H1 (cell line): Measurements from ENCODE around the gene RAB38. TPM values are rescaled to one million over a fixed set of nuclear protein-coding genes. Genes with fewer than 3 reads are reported as not detected.

Experiments
- CTCF ChIA-PET: fragments of 300-600 bp; sonication (Branson Sonifier 250); formaldehyde crosslinking; loops from one replicate; lab custom pipeline; 2021; ENCODE audit not compliant: partially characterized antibody; lab: Charles Lee
- POLR2A ChIA-PET: fragments of 300-600 bp; sonication (Branson Sonifier 250); formaldehyde crosslinking; loops from one replicate; lab custom pipeline; 2021; ENCODE audit warnings: inconsistent platforms; ENCODE audit not compliant: partially characterized antibody; lab: Charles Lee
- DNase-seq, 2 experiments: peaks; one replicate each; pipeline versions ENCODE4 v3.0.0 to v3.0.0-alpha.2; 2010 to 2022; ENCODE audit warnings: low spot score in 2 of 2, low read depth in 1 of 2, mixed read lengths in 1 of 2
- FAIRE-seq: peaks from 2 replicates; lab custom pipeline; 2011; peaks lifted over from hg19 to GRCh38; lab: Jason Lieb, UNC
- H2AFZ ChIP-seq: 2 replicates; pipeline ENCODE4 v1.8.1; 2012; ENCODE audit warnings: low read length, inconsistent platforms
- H2AK5ac ChIP-seq: 2 replicates; pipeline ENCODE4 v1.6.1; 2013; ENCODE audit warnings: low read depth, low read length
- H2BK120ac ChIP-seq: replicated peaks from 2 replicates; pipeline ENCODE3; 2013; ENCODE audit warnings: low read depth, low read length, inconsistent platforms
- H2BK12ac ChIP-seq: 2 replicates; pipeline ENCODE4 v1.6.1; 2013; ENCODE audit warnings: low read depth, low read length
- H2BK15ac ChIP-seq: 2 replicates; pipeline ENCODE4 v1.6.1; 2013; ENCODE audit warnings: low read length
- H2BK20ac ChIP-seq: 2 replicates; pipeline ENCODE4 v1.6.1; 2013; ENCODE audit warnings: low read length
- H2BK5ac ChIP-seq: 2 replicates; pipeline ENCODE4 v1.6.1; 2013; ENCODE audit warnings: low read depth, low read length
- H3K14ac ChIP-seq: 2 replicates; pipeline ENCODE4 v1.6.1; 2013; ENCODE audit warnings: inconsistent platforms; ENCODE audit not compliant: insufficient read length
- H3K18ac ChIP-seq: 2 replicates; pipeline ENCODE4 v1.6.1; 2013; ENCODE audit warnings: low read length; ENCODE audit errors: extremely low read depth
- H3K23ac ChIP-seq: 2 replicates; pipeline ENCODE4 v1.6.1; 2013; ENCODE audit warnings: inconsistent platforms; ENCODE audit not compliant: insufficient read length
- H3K23me2 ChIP-seq: 2 replicates; pipeline ENCODE4 v1.6.1; 2013; ENCODE audit warnings: low read depth, low read length
- H3K27ac ChIP-seq: 2 replicates; pipeline ENCODE4 v1.6.1; 2011; ENCODE audit warnings: low read depth, low read length, inconsistent platforms
- H3K27me3 ChIP-seq, 4 experiments: replicated peaks in 1 of 4; 1 replicate in 1 of 4; 2 replicates in 3 of 4; pipeline versions ENCODE4 v1.6.1 to v1.8.1; 2011 to 2013; ENCODE audit warnings: low read length in 3 of 4, mild to moderate bottlenecking in 3 of 4, inconsistent platforms in 2 of 4, mixed read lengths in 2 of 4, moderate library complexity in 1 of 4; ENCODE audit not compliant: control insufficient read depth in 3 of 4, insufficient read depth in 3 of 4; ENCODE audit errors: extremely low read depth in 1 of 4
- H3K36me3 ChIP-seq, 4 experiments: 2 replicates each; pipeline versions ENCODE4 v1.6.1 to v1.8.1; 2011 to 2013; ENCODE audit warnings: mild to moderate bottlenecking in 4 of 4, low read length in 3 of 4, moderate library complexity in 2 of 4, control low read depth in 1 of 4, inconsistent platforms in 1 of 4; ENCODE audit not compliant: insufficient read depth in 4 of 4, control insufficient read depth in 2 of 4
- H3K4ac ChIP-seq: replicated peaks from 2 replicates; pipeline ENCODE3; 2013; ENCODE audit warnings: low read length, low read depth, mixed read lengths, inconsistent platforms; ENCODE audit not compliant: insufficient read length
- H3K4me1 ChIP-seq, 4 experiments: replicated peaks in 1 of 4; 1 replicate in 1 of 4; 2 replicates in 3 of 4; pipeline versions ENCODE4 v1.6.1 to v1.8.1; 2011 to 2013; ENCODE audit warnings: low read length in 3 of 4, inconsistent platforms in 2 of 4, mixed read lengths in 1 of 4; ENCODE audit not compliant: insufficient read depth in 4 of 4, control insufficient read depth in 3 of 4
- H3K4me2 ChIP-seq, 2 experiments: 2 replicates each; pipeline versions ENCODE4 v1.6.1 to v1.8.1; 2011 to 2013; ENCODE audit warnings: low read depth in 2 of 2, low read length in 2 of 2, control low read depth in 1 of 2, inconsistent platforms in 1 of 2, mild to moderate bottlenecking in 1 of 2; ENCODE audit not compliant: insufficient read depth in 1 of 2
- H3K4me3 ChIP-seq, 4 experiments: fragments of 200-600, 300-600 bp in 1 of 4; sonication (generic), shearing (Covaris generic), sonication (Bioruptor Twin) in 1 of 4; 2 replicates each; pipeline versions ENCODE4 v1.5.1 to v1.8.1; 2011 to 2016; ENCODE audit warnings: low read length in 4 of 4, low read depth in 3 of 4, control low read depth in 2 of 4, inconsistent platforms in 2 of 4, mild to moderate bottlenecking in 2 of 4, mixed read lengths in 1 of 4, moderate library complexity in 1 of 4; ENCODE audit not compliant: insufficient read depth in 2 of 4; ENCODE audit errors: extremely low read depth in 1 of 4
- H3K56ac ChIP-seq: replicated peaks from 2 replicates; pipeline ENCODE3; 2013; ENCODE audit warnings: low read depth, mild to moderate bottlenecking, mixed read lengths, low read length, inconsistent platforms; ENCODE audit not compliant: insufficient read length
- H3K79me1 ChIP-seq: 2 replicates; pipeline ENCODE4 v1.6.1; 2013; ENCODE audit warnings: low read depth, low read length, control low read depth
- H3K79me2 ChIP-seq, 2 experiments: 2 replicates each; pipeline versions ENCODE4 v1.6.1 to v1.8.1; 2012 to 2013; ENCODE audit warnings: low read length in 2 of 2, mild to moderate bottlenecking in 2 of 2, inconsistent platforms in 1 of 2; ENCODE audit not compliant: insufficient read depth in 2 of 2, control insufficient read depth in 1 of 2
- H3K9ac ChIP-seq, 4 experiments: replicated peaks in 1 of 4; 1 replicate in 1 of 4; 2 replicates in 3 of 4; pipeline versions ENCODE4 v1.6.1 to v1.8.1; 2011 to 2013; ENCODE audit warnings: low read depth in 3 of 4, low read length in 3 of 4, control low read depth in 2 of 4, mild to moderate bottlenecking in 2 of 4, moderate library complexity in 2 of 4, inconsistent platforms in 1 of 4; ENCODE audit errors: extremely low read depth in 1 of 4
- H3K9me3 ChIP-seq, 2 experiments: 2 replicates each; pipeline versions ENCODE4 v1.6.1 to v1.8.1; 2012 to 2013; ENCODE audit warnings: mild to moderate bottlenecking in 2 of 2, moderate library complexity in 2 of 2, control low read depth in 1 of 2, inconsistent platforms in 1 of 2, low read depth in 1 of 2, low read length in 1 of 2, mixed read lengths in 1 of 2; ENCODE audit not compliant: insufficient read depth in 2 of 2
- H4K20me1 ChIP-seq, 2 experiments: replicated peaks in 1 of 2; 2 replicates each; pipeline versions ENCODE3 to v1.8.1; 2011 to 2013; ENCODE audit warnings: inconsistent platforms in 2 of 2, low read length in 2 of 2, mild to moderate bottlenecking in 1 of 2; ENCODE audit not compliant: insufficient read depth in 2 of 2, control insufficient read depth in 1 of 2
- H4K5ac ChIP-seq: 2 replicates; pipeline ENCODE4 v1.6.1; 2013; ENCODE audit warnings: low read length, low read depth, mixed read lengths, inconsistent platforms; ENCODE audit not compliant: insufficient read length
- H4K8ac ChIP-seq: 2 replicates; pipeline ENCODE4 v1.8.0; 2013; ENCODE audit warnings: mild to moderate bottlenecking, moderate library complexity, low read length, inconsistent platforms; ENCODE audit not compliant: insufficient read depth; ENCODE audit errors: extremely low read depth
- H4K91ac ChIP-seq: replicated peaks from 2 replicates; pipeline ENCODE3; 2013; ENCODE audit warnings: low read length, mixed read lengths, inconsistent platforms; ENCODE audit not compliant: insufficient read length
- CEBPB ChIP-seq: IDR thresholded peaks from 2 replicates; pipeline ENCODE4 v1.6.1; 2012; ENCODE audit warnings: low read depth, low read length
- CREB1 ChIP-seq: IDR thresholded peaks from 2 replicates; pipeline ENCODE4 v1.6.1; 2012; ENCODE audit warnings: inconsistent platforms
- EP300 ChIP-seq, 2 experiments: IDR thresholded peaks; 1 replicate in 1 of 2; 2 replicates in 1 of 2; pipeline ENCODE4 v1.6.1; 2011 to 2012; ENCODE audit warnings: low read depth in 2 of 2, low read length in 2 of 2, mild to moderate bottlenecking in 2 of 2, borderline replicate concordance in 1 of 2, inconsistent platforms in 1 of 2, moderate library complexity in 1 of 2
- EZH2 ChIP-seq: fragments of 200-600 bp; sonication (generic); IDR thresholded peaks from 2 replicates; pipeline ENCODE4 v1.7.1; 2012; ENCODE audit warnings: low read depth, mild to moderate bottlenecking, moderate library complexity, low read length, inconsistent platforms; ENCODE audit not compliant: severe bottlenecking
- KDM4A ChIP-seq: IDR thresholded peaks from one replicate; pipeline ENCODE4 v1.7.1; 2012; ENCODE audit warnings: low read depth, mild to moderate bottlenecking, moderate library complexity, low read length, inconsistent platforms; ENCODE audit not compliant: severe bottlenecking
- KDM5A ChIP-seq: fragments of 200-600 bp; IDR thresholded peaks from 2 replicates; pipeline ENCODE4 v1.7.1; 2012; ENCODE audit warnings: mild to moderate bottlenecking, low read length, inconsistent platforms, mixed read lengths
- SP2 ChIP-seq: IDR thresholded peaks from 2 replicates; pipeline ENCODE4 v1.6.1; 2012; ENCODE audit warnings: mild to moderate bottlenecking, low read length, inconsistent platforms
- SP4 ChIP-seq: IDR thresholded peaks from 2 replicates; pipeline ENCODE4 v1.6.1; 2012; ENCODE audit warnings: low read length, inconsistent platforms
- TAF7 ChIP-seq: optimal IDR thresholded peaks from 2 replicates; pipeline ENCODE3; 2011; ENCODE audit warnings: low read depth, mild to moderate bottlenecking, inconsistent platforms, low read length, moderate library complexity, borderline replicate concordance
- YY1 ChIP-seq: IDR thresholded peaks from 2 replicates; pipeline ENCODE4 v1.6.1; 2011; ENCODE audit warnings: low read depth, mild to moderate bottlenecking, low read length
- ZNF274 ChIP-seq: IDR thresholded peaks from 2 replicates; pipeline ENCODE4 v1.7.0; 2012; ENCODE audit warnings: low read length, borderline replicate concordance; ENCODE audit errors: extremely low read depth
- WGBS, 2 experiments: shearing (Covaris generic) in 1 of 2; methylation state at CpG; one replicate each; pipeline versions ENCODE4 v1.1.6 to v1.1.7; 2013 to 2015; ENCODE audit warnings: low lambda C conversion rate in 2 of 2, mixed read lengths in 2 of 2, inconsistent platforms in 1 of 2, low coverage in 1 of 2, missing lambda C conversion rate in 1 of 2; ENCODE audit not compliant: insufficient replicate concordance in 2 of 2, insufficient coverage in 1 of 2, insufficient read length in 1 of 2; ENCODE audit errors: extremely low coverage in 1 of 2, missing lambda C conversion rate in 1 of 2; 5-methylcytosine and 5-hydroxymethylcytosine counted together
- polyA plus RNA-seq, 7 experiments: library from polyadenylated mRNA; depleted of rRNA in 3 of 7; stranded (reverse) in 5 of 7; unstranded in 2 of 7; fragments of >200 nt in 5 of 7; fragments of 200-250 nt in 2 of 7; gene quantifications; 1 replicate in 5 of 7; 2 replicates in 1 of 7; 4 replicates in 1 of 7; pipeline versions ENCODE4 v1.2.1 to v1.2.3, GENCODE V29; 2011 to 2013; ENCODE audit warnings: missing spikeins in 2 of 7, mixed read lengths in 2 of 7
- total RNA-seq: library from RNA; stranded (reverse); fragmentation: NEBNext Ultra II Directional; extraction: Animal tissue kit (Norgen Biotek cat#: 25700); gene quantifications from 2 replicates; pipeline ENCODE4 v1.2.1, GENCODE V29; 2021

The RAB38 gene
- total and polyA plus RNA-seq, 2 of the 8 experiments (the other 6 are each of a cell fraction or from before 2014, with no cell fraction given) = 15.4 to 16.5 TPM

DNA sequence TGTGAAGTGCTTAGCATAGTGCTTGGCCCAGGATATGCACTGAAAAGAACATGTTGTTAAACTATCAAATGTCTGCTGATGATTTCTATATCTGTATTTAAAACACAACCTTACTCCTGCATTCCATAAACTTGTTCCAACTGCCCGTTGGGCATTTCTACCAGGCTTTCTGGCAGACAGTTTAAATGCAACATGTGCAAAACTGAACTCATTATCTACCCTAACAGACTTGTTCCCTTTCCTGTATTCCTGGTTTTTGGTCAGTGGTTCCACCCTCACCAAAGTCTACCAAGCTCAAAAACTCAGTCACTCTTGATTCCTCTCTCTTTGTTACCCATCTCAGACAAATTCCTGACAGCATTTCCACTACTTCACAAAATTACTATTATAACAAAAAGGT lies 6.5 kb upstream of the RAB38 start:
- WGBS, 2 experiments = 83% methylated on average over 1 of the region's 1 CpG; no CpG with 5 or more reads in 1 of the 2 experiments
- no peak for FAIRE-seq

More for the DNA sequence above, 6.5 kb upstream of the RAB38 start:
- POLR2A ChIA-PET = no interaction called here
- no peak overlapping the region for H4K91ac ChIP-seq
- no peaks in the 10 kb centered on the region for H3K27me3 ChIP-seq
- no peak overlapping the region for H2BK5ac ChIP-seq
- H3K23ac ChIP-seq = no peak overlapping the region
- H2AFZ ChIP-seq = no peak overlapping the region
- H2BK12ac ChIP-seq = no peak overlapping the region
- H2BK15ac ChIP-seq = no peak overlapping the region
- no peak for DNase-seq
- H3K18ac ChIP-seq = no peak overlapping the region
- H4K8ac ChIP-seq = no peak overlapping the region
- no peaks in the 10 kb centered on the region for H4K20me1 ChIP-seq
- no peak overlapping the region for H3K4me2 ChIP-seq
- CTCF ChIA-PET = interaction anchor here (0.6 to 0.8 kb wide), 2 partner anchors 198 to 303 kb away, joined by 3 to 4 read pairs; no protein-coding TSS in a partner anchor
- no peak overlapping the region for H2BK20ac ChIP-seq
- no peak overlapping the region for H4K5ac ChIP-seq
- no peak overlapping the region for H3K4me3 ChIP-seq
- no peak overlapping the region for H3K56ac ChIP-seq
- no peaks in the 10 kb centered on the region for H3K9me3 ChIP-seq
- TF ChIP-seq YY1 (no peak), CEBPB (no peak), KDM5A (no peak), EZH2 (no peak), CREB1 (no peak), ZNF274 (no peak), TAF7 (no peak), SP2 (no peak), EP300 (IDR thresholded peaks at IDR 0.05; ENCODE audit: borderline replicate concordance in 1 of 2, low read depth in 2 of 2, low read length in 2 of 2) (no peak), SP4 (no peak), KDM4A (no peak)
- H2AK5ac ChIP-seq = no peak overlapping the region
- H3K36me3 ChIP-seq = no peaks in the 10 kb centered on the region; a peak in 2 of 8 replicates
- H3K27ac ChIP-seq = no peak overlapping the region
- no peak overlapping the region for H3K4ac ChIP-seq
- peaks cover 0 to 4% (median 0%) of the 10 kb centered on the region in 4 experiments; a peak in 1 of 7 replicates for H3K4me1 ChIP-seq
- no peaks in the 10 kb centered on the region for H3K23me2 ChIP-seq
- no peak overlapping the region for H2BK120ac ChIP-seq
- no peak overlapping the region for H3K14ac ChIP-seq
- no peaks in the 10 kb centered on the region for H3K79me1 ChIP-seq
- H3K9ac ChIP-seq = no peak overlapping the region
- no peaks in the 10 kb centered on the region for H3K79me2 ChIP-seq
